Astrocyte (in vitro differentiated cells and primary cell): ENCODE results near the gene UNC79. TPM values are rescaled to one million over a fixed set of nuclear protein-coding genes. Genes with fewer than 3 reads are reported as not detected.

Experiments
- DNase-seq: peaks from one replicate; pipeline ENCODE4 v3.0.0-alpha.2; 2010; ENCODE audit warnings: low read depth
- FAIRE-seq: peaks from 2 replicates; lab custom pipeline; 2011; peaks lifted over from hg19 to GRCh38; lab: Jason Lieb, UNC
- H2AFZ ChIP-seq: 2 replicates; pipeline ENCODE4 v1.6.0; 2012; ENCODE audit warnings: low read depth, low read length, inconsistent platforms
- H3K27ac ChIP-seq: 2 replicates; pipeline ENCODE4 v1.5.1; 2011; ENCODE audit warnings: low read depth, low read length, inconsistent platforms
- H3K27me3 ChIP-seq: 2 replicates; pipeline ENCODE4 v1.6.0; 2011; ENCODE audit warnings: low read length, inconsistent platforms; ENCODE audit not compliant: insufficient read depth
- H3K36me3 ChIP-seq: 2 replicates; pipeline ENCODE4 v1.5.1; 2011; ENCODE audit warnings: low read length, inconsistent platforms; ENCODE audit not compliant: insufficient read depth
- H3K4me1 ChIP-seq: 2 replicates; pipeline ENCODE4 v1.5.1; 2011; ENCODE audit warnings: low read length, inconsistent platforms; ENCODE audit not compliant: insufficient read depth
- H3K4me2 ChIP-seq: 2 replicates; pipeline ENCODE4 v1.6.0; 2012; ENCODE audit warnings: low read length, inconsistent platforms
- H3K4me3 ChIP-seq: 2 replicates; pipeline ENCODE4 v1.5.1; 2011; ENCODE audit warnings: low read depth, mild to moderate bottlenecking, low read length, inconsistent platforms; ENCODE audit not compliant: insufficient read depth
- H3K79me2 ChIP-seq: 2 replicates; pipeline ENCODE4 v1.6.0; 2012; ENCODE audit warnings: mild to moderate bottlenecking, low read length, inconsistent platforms; ENCODE audit not compliant: insufficient read depth
- H3K9ac ChIP-seq: 2 replicates; pipeline ENCODE4 v1.6.0; 2012; ENCODE audit warnings: mild to moderate bottlenecking, low read length, inconsistent platforms
- H3K9me3 ChIP-seq: 2 replicates; pipeline ENCODE4 v1.5.1; 2012; ENCODE audit warnings: low read depth, mild to moderate bottlenecking, low read length, inconsistent platforms; ENCODE audit not compliant: insufficient read depth
- H4K20me1 ChIP-seq: 2 replicates; pipeline ENCODE4 v1.6.0; 2012; ENCODE audit warnings: low read length, inconsistent platforms; ENCODE audit not compliant: insufficient read depth
- H3K27ac Mint-ChIP-seq: one replicate; pipeline ENCODE4 v1.8.0; 2021; ENCODE audit warnings: mild to moderate bottlenecking, mixed read lengths; ENCODE audit not compliant: unreplicated experiment
- H3K27me3 Mint-ChIP-seq: one replicate; pipeline ENCODE4 v1.8.0; 2021; ENCODE audit warnings: low read depth, mixed read lengths; ENCODE audit not compliant: unreplicated experiment
- H3K36me3 Mint-ChIP-seq: one replicate; pipeline ENCODE4 v1.8.0; 2021; ENCODE audit warnings: low read depth, mixed read lengths; ENCODE audit not compliant: unreplicated experiment
- H3K4me1 Mint-ChIP-seq: one replicate; pipeline ENCODE4 v1.8.0; 2021; ENCODE audit warnings: low read depth, mixed read lengths; ENCODE audit not compliant: unreplicated experiment
- H3K4me3 Mint-ChIP-seq: one replicate; pipeline ENCODE4 v1.8.0; 2021; ENCODE audit warnings: mild to moderate bottlenecking, moderate library complexity, mixed read lengths; ENCODE audit not compliant: unreplicated experiment
- H3K9me3 Mint-ChIP-seq: one replicate; pipeline ENCODE4 v1.8.0; 2021; ENCODE audit warnings: mild to moderate bottlenecking, mixed read lengths; ENCODE audit not compliant: unreplicated experiment
- EZH2 ChIP-seq: IDR thresholded peaks from 2 replicates; pipeline ENCODE4 v1.6.1; 2012; ENCODE audit warnings: mild to moderate bottlenecking, low read length, inconsistent platforms; ENCODE audit not compliant: insufficient read depth
- total RNA-seq: library from RNA; stranded (reverse); gene quantifications from 2 replicates; pipeline ENCODE4 v1.2.1, GENCODE V29; 2021
- TF ChIP-seq, protein P1 (sequence below): IDR thresholded peaks from 2 replicates; pipeline ENCODE4 v1.5.1; 2011; ENCODE audit warnings: low read depth, mild to moderate bottlenecking, inconsistent platforms, low read length, moderate library complexity; ENCODE audit not compliant: insufficient read depth

The UNC79 gene
- total RNA-seq, 1 donor from 2014 or later: 0.66 TPM

DNA sequence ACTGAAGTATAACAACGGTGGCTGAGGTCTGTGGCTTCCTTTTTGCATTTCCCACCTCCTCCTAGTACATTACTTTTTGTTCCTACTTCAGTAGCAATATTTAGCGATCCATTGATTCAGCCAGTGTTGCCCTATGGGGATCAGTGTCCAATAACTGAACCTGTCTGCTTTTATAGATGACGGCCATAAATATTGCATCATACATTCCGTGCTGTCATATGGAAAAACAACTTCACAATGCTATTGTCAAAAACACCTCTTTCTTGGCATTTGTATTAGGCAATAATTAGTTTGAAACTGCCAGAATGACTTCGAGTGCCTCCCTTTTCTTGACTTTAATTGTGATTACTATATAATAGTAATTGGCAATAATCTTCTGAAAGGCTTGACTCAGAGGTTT is 208.1 kb downstream of the UNC79 start:
- Histone ChIP-seq H3K9me3 (peaks cover 3% of the 10 kb centered on the region), H3K36me3 (no peaks in the 10 kb centered on the region), H3K4me2 (no peak overlapping the region), H3K4me1 (no peaks in the 10 kb centered on the region), H4K20me1 (no peaks in the 10 kb centered on the region), H3K27me3 (no peaks in the 10 kb centered on the region), H3K4me3 (no peak overlapping the region), H3K79me2 (no peaks in the 10 kb centered on the region), H3K27ac (no peak overlapping the region), H2AFZ (no peak overlapping the region), H3K9ac (no peak overlapping the region)
- Mint-ChIP-seq H3K4me3 (no peak overlapping the region), H3K9me3 (peaks cover 4% of the 10 kb centered on the region), H3K4me1 (no peaks in the 10 kb centered on the region), H3K27ac (no peak overlapping the region), H3K36me3 (no peaks in the 10 kb centered on the region), H3K27me3 (no peaks in the 10 kb centered on the region)
- TF ChIP-seq, protein P1, sequence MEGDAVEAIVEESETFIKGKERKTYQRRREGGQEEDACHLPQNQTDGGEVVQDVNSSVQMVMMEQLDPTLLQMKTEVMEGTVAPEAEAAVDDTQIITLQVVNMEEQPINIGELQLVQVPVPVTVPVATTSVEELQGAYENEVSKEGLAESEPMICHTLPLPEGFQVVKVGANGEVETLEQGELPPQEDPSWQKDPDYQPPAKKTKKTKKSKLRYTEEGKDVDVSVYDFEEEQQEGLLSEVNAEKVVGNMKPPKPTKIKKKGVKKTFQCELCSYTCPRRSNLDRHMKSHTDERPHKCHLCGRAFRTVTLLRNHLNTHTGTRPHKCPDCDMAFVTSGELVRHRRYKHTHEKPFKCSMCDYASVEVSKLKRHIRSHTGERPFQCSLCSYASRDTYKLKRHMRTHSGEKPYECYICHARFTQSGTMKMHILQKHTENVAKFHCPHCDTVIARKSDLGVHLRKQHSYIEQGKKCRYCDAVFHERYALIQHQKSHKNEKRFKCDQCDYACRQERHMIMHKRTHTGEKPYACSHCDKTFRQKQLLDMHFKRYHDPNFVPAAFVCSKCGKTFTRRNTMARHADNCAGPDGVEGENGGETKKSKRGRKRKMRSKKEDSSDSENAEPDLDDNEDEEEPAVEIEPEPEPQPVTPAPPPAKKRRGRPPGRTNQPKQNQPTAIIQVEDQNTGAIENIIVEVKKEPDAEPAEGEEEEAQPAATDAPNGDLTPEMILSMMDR: no peak
- no peak for TF ChIP-seq EZH2
- DNase-seq (no peak), FAIRE-seq (no peak)

GRCh38 chr14:93643127-93643526 is 212.4 kb downstream of the UNC79 start:
- TF ChIP-seq EZH2: no peak
- TF ChIP-seq, protein P1: no peak
- Mint-ChIP-seq H3K27ac (no peak overlapping the region), H3K27me3 (peaks cover 5% of the 10 kb centered on the region), H3K9me3 (peaks cover 4% of the 10 kb centered on the region), H3K4me1 (peaks cover under 1% of the 10 kb centered on the region), H3K36me3 (no peaks in the 10 kb centered on the region), H3K4me3 (no peak overlapping the region)
- H3K79me2 ChIP-seq: no peaks in the 10 kb centered on the region
- no peak for FAIRE-seq
- no peak overlapping the region for H3K9ac ChIP-seq
- no peak overlapping the region for H2AFZ ChIP-seq
- no peaks in the 10 kb centered on the region for H3K36me3 ChIP-seq
- no peak for DNase-seq
- H3K9me3 ChIP-seq: no peaks in the 10 kb centered on the region
- no peak overlapping the region for H3K4me2 ChIP-seq
- no peak overlapping the region for H3K27ac ChIP-seq
- no peaks in the 10 kb centered on the region for H3K27me3 ChIP-seq
- no peaks in the 10 kb centered on the region for H4K20me1 ChIP-seq
- no peak overlapping the region for H3K4me3 ChIP-seq
- H3K4me1 ChIP-seq: no peaks in the 10 kb centered on the region

DNA sequence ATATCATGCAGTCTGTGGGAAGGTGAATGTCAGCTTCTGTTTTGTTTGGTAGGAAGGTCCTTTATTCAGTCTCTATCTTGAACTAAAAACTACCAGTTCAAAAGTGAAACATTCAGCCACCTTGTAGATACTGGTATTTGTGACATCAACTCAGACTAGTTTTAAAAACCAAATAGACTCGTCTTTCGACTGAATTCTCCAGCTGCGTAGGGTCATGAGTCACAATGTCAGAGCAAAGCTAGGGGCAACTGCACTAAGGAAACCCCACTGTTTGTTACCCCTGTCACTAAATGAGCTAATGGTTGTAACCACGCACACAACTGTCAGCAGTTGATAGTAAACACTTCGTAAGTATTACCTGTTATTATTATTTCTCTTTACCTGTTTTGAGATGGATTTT is 212.9 kb downstream of the UNC79 start:
- Histone ChIP-seq H4K20me1 (no peaks in the 10 kb centered on the region), H3K27ac (no peak overlapping the region), H3K79me2 (no peaks in the 10 kb centered on the region), H3K4me2 (no peak overlapping the region), H3K27me3 (no peaks in the 10 kb centered on the region), H3K36me3 (no peaks in the 10 kb centered on the region), H3K9ac (no peak overlapping the region), H3K4me1 (no peaks in the 10 kb centered on the region), H2AFZ (no peak overlapping the region), H3K9me3 (no peaks in the 10 kb centered on the region), H3K4me3 (no peak overlapping the region)
- TF ChIP-seq EZH2: no peak
- TF ChIP-seq, protein P1: no peak
- Mint-ChIP-seq H3K4me3 (no peak overlapping the region), H3K27me3 (peaks cover 5% of the 10 kb centered on the region), H3K4me1 (peaks cover 5% of the 10 kb centered on the region), H3K9me3 (peaks cover 4% of the 10 kb centered on the region), H3K36me3 (no peaks in the 10 kb centered on the region), H3K27ac (no peak overlapping the region)
- no peak for FAIRE-seq
- DNase-seq: no peak
